Caco-2 (cell line): ENCODE results near the gene TRAF3. TPM values are rescaled to one million over a fixed set of nuclear protein-coding genes. Genes with fewer than 3 reads are reported as not detected.
"Not testable (repeated sequence)": the region's sequence is repeated elsewhere in the genome, so short reads cannot be mapped to it uniquely, and the experiment has no call there.

Source experiments
- BruUV-seq: library from RNA; stranded (reverse); fragments of 400-500 nt; replicated peaks from 2 replicates; lab custom pipeline; 2021; lab: Mats Ljungman, UMichigan
- CTCF ChIA-PET: fragments of 300-600 bp; sonication (Branson Sonifier 250); formaldehyde crosslinking; loops from one replicate; lab custom pipeline; 2022; ENCODE audit warnings: antibody characterized with exemption; lab: Charles Lee
- POLR2A ChIA-PET: fragments of 300-600 bp; sonication (Branson Sonifier 250); formaldehyde crosslinking; loops from one replicate; lab custom pipeline; 2022; ENCODE audit warnings: antibody characterized with exemption; lab: Charles Lee
- DNase-seq, 2 experiments: peaks; one replicate each; pipeline versions ENCODE4 v3.0.0 to v3.0.0-alpha.2; 2020 to 2022
- H3K27me3 ChIP-seq: replicated peaks from 2 replicates; pipeline ENCODE4 v1.6.0; 2011; ENCODE audit warnings: low read length; ENCODE audit not compliant: control insufficient read depth, insufficient read depth
- H3K36me3 ChIP-seq: 2 replicates; pipeline ENCODE4 v1.5.1; 2011; ENCODE audit warnings: low read length; ENCODE audit not compliant: control insufficient read depth, insufficient read depth
- H3K4me1 ChIP-seq: fragments of 250-450 bp; sonication (Bioruptor Pico); 2 replicates; pipeline ENCODE4 v1.5.1; 2020; ENCODE audit warnings: mild to moderate bottlenecking
- H3K4me3 ChIP-seq: 2 replicates; pipeline ENCODE4 v1.5.1; 2011; ENCODE audit warnings: low read depth, mild to moderate bottlenecking, control low read depth, low read length
- H3K9me3 ChIP-seq: fragments of 250-450 bp; sonication (Bioruptor Pico); 2 replicates; pipeline ENCODE4 v1.5.1; 2020; ENCODE audit warnings: mild to moderate bottlenecking, moderate library complexity
- H3K27ac Mint-ChIP-seq: one replicate; pipeline ENCODE4 v1.8.0; 2022; ENCODE audit warnings: mixed read lengths; ENCODE audit not compliant: unreplicated experiment
- H3K27me3 Mint-ChIP-seq: one replicate; pipeline ENCODE4 v1.8.0; 2022; ENCODE audit warnings: mixed read lengths; ENCODE audit not compliant: insufficient read depth, unreplicated experiment
- H3K36me3 Mint-ChIP-seq: one replicate; pipeline ENCODE4 v1.8.0; 2022; ENCODE audit warnings: mild to moderate bottlenecking, mixed read lengths; ENCODE audit not compliant: insufficient read depth, unreplicated experiment
- H3K4me1 Mint-ChIP-seq: one replicate; pipeline ENCODE4 v1.8.0; 2022; ENCODE audit warnings: low read depth, mixed read lengths; ENCODE audit not compliant: unreplicated experiment
- H3K4me3 Mint-ChIP-seq: one replicate; pipeline ENCODE4 v1.8.0; 2022; ENCODE audit warnings: mild to moderate bottlenecking, moderate library complexity, mixed read lengths; ENCODE audit not compliant: unreplicated experiment
- H3K9me3 Mint-ChIP-seq: one replicate; pipeline ENCODE4 v1.8.0; 2022; ENCODE audit warnings: mixed read lengths; ENCODE audit not compliant: unreplicated experiment
- CTCF ChIP-seq, 2 experiments: fragments of 200-600 bp in 1 of 2; IDR thresholded peaks; 1 replicate in 1 of 2; 2 replicates in 1 of 2; pipeline versions ENCODE4 v1.5.1 to v1.8.0; 2011 to 2022; ENCODE audit warnings: antibody characterized with exemption in 1 of 2, control low read depth in 1 of 2, inconsistent platforms in 1 of 2, low read depth in 1 of 2, low read length in 1 of 2, mild to moderate bottlenecking in 1 of 2, moderate library complexity in 1 of 2; ENCODE audit not compliant: insufficient read depth in 1 of 2, severe bottlenecking in 1 of 2, unreplicated experiment in 1 of 2
- intact Hi-C: fragments of 100-400 bp; cut with micrococcal nuclease; formaldehyde crosslinking; loops from one replicate; pipeline ENCODE4 v1.10.0; 2022; ENCODE audit not compliant: unreplicated experiment
- total RNA-seq: library from RNA; stranded (reverse); gene quantifications from 2 replicates; pipeline ENCODE4 v1.2.3, GENCODE V29; 2022

Gene TRAF3
- total RNA-seq, 1 experiment from 2014 or later = 16.6 TPM

- H3K4me3 Mint-ChIP-seq = no peak overlapping the region
- H3K27me3 Mint-ChIP-seq = no peaks in the 10 kb centered on the region
- H3K4me1 Mint-ChIP-seq = no peaks in the 10 kb centered on the region
- no peak for DNase-seq
- POLR2A ChIA-PET = no interaction called here
- no peak for TF ChIP-seq CTCF (IDR thresholded peaks at IDR 0.05; ENCODE audit: insufficient read depth in 1 of 2, low read depth in 1 of 2, low read length in 1 of 2, severe bottlenecking in 1 of 2, unreplicated experiment in 1 of 2)
- Histone ChIP-seq H3K27me3 (no peaks in the 10 kb centered on the region), H3K9me3 (no peaks in the 10 kb centered on the region), H3K4me1 (no peaks in the 10 kb centered on the region; the same call in 1 of the 2 replicates), H3K36me3 (no peaks in the 10 kb centered on the region), H3K4me3 (no peak overlapping the region)
- H3K36me3 Mint-ChIP-seq = peaks cover 5% of the 10 kb centered on the region
- intact Hi-C loops = no loop called here
- CTCF ChIA-PET = no interaction called here
- no peaks in the 10 kb centered on the region for H3K9me3 Mint-ChIP-seq
- no TSS peak for BruUV-seq
- no peak overlapping the region for H3K27ac Mint-ChIP-seq
Observed at GRCh38 chr14:102891556-102891955, 114.3 kb downstream of the TRAF3 start.

- Mint-ChIP-seq H3K27ac (no peak overlapping the region), H3K9me3 (no peaks in the 10 kb centered on the region), H3K36me3 (peaks cover 5% of the 10 kb centered on the region), H3K4me1 (no peaks in the 10 kb centered on the region), H3K27me3 (no peaks in the 10 kb centered on the region), H3K4me3 (no peak overlapping the region)
- H3K4me3 ChIP-seq = no peak overlapping the region
- POLR2A ChIA-PET = no interaction called here
- DNase-seq = no peak
- no TSS peak for BruUV-seq
- H3K36me3 ChIP-seq = no peaks in the 10 kb centered on the region
- CTCF ChIA-PET = no interaction called here
- H3K9me3 ChIP-seq = no peaks in the 10 kb centered on the region
- H3K4me1 ChIP-seq = no peaks in the 10 kb centered on the region
- intact Hi-C loops = no loop called here
- TF ChIP-seq CTCF (IDR thresholded peaks at IDR 0.05; ENCODE audit: insufficient read depth in 1 of 2, low read depth in 1 of 2, low read length in 1 of 2, severe bottlenecking in 1 of 2, unreplicated experiment in 1 of 2) = no peak
- no peaks in the 10 kb centered on the region for H3K27me3 ChIP-seq
Observed at GRCh38 chr14:102892651-102893050, 115.4 kb downstream of the TRAF3 start.

- Histone ChIP-seq H3K4me3 (no peak overlapping the region), H3K9me3 (no peaks in the 10 kb centered on the region), H3K4me1 (no peaks in the 10 kb centered on the region), H3K36me3 (no peaks in the 10 kb centered on the region), H3K27me3 (no peaks in the 10 kb centered on the region)
- Mint-ChIP-seq H3K27ac (no peak overlapping the region), H3K9me3 (no peaks in the 10 kb centered on the region), H3K4me1 (no peaks in the 10 kb centered on the region), H3K27me3 (no peaks in the 10 kb centered on the region), H3K36me3 (peaks cover 6% of the 10 kb centered on the region), H3K4me3 (no peak overlapping the region)
- intact Hi-C loops = no loop called here
- no peak for DNase-seq
- ChIA-PET POLR2A (no interaction called here), CTCF (no interaction called here)
- BruUV-seq = no TSS peak
- no peak for TF ChIP-seq CTCF (IDR thresholded peaks at IDR 0.05; ENCODE audit: insufficient read depth in 1 of 2, low read depth in 1 of 2, low read length in 1 of 2, severe bottlenecking in 1 of 2, unreplicated experiment in 1 of 2)
Observed at GRCh38 chr14:102893452-102893851, 116.2 kb downstream of the TRAF3 start.

- H3K9me3 ChIP-seq, intact Hi-C loops, H3K27ac Mint-ChIP-seq, BruUV-seq, H3K36me3 ChIP-seq, H3K4me1 ChIP-seq, DNase-seq, H3K9me3 Mint-ChIP-seq, H3K27me3 Mint-ChIP-seq, POLR2A ChIA-PET, CTCF ChIA-PET, H3K4me1 Mint-ChIP-seq, H3K4me3 ChIP-seq, H3K4me3 Mint-ChIP-seq, H3K27me3 ChIP-seq: not testable (repeated sequence)
- H3K36me3 Mint-ChIP-seq = peaks cover 16% of the 10 kb centered on the region
Observed at GRCh38 chr14:102896735-102897134, 119.5 kb downstream of the TRAF3 start.
